GM12878 (cell line): ENCODE measurements around the gene METAP1. TPM values are rescaled to one million over a fixed set of nuclear protein-coding genes. Genes with fewer than 3 reads are reported as not detected.

ENCODE experiments used
- ATAC-seq: fragments of 200-7000 bp; cut with Tn5 transposase; 3 replicates; pipeline ENCODE4 v1.9.1; 2020; ENCODE audit warnings: mild to moderate bottlenecking, moderate library complexity
- BruUV-seq: library from RNA; stranded (reverse); fragments of 400-500 nt; replicated peaks from 2 replicates; lab custom pipeline; 2021; lab: Mats Ljungman, UMichigan
- CTCF ChIA-PET: fragments of 300-600 bp; sonication (Branson Sonifier 250); formaldehyde crosslinking; extraction: SDS; loops from one replicate; lab custom pipeline; 2021; ENCODE audit warnings: inconsistent platforms; lab: Yijun Ruan, JAX
- POLR2A ChIA-PET: fragments of 350-600 bp; formaldehyde crosslinking; extraction: SDS; loops from one replicate; lab custom pipeline; 2021; ENCODE audit warnings: inconsistent platforms; lab: Charles Lee
- RAD21 ChIA-PET: fragments of 300-600 bp; sonication (Branson Sonifier 250); formaldehyde crosslinking; loops from one replicate; lab custom pipeline; 2023; ENCODE audit warnings: antibody characterized with exemption; ENCODE audit not compliant: unreplicated experiment; lab: Charles Lee
- SMC1A ChIA-PET: fragments of 300-600 bp; sonication (Branson Sonifier 250); formaldehyde crosslinking; loops from one replicate; lab custom pipeline; 2023; ENCODE audit not compliant: unreplicated experiment, uncharacterized antibody; lab: Charles Lee
- DNase-seq: peaks from one replicate; pipeline ENCODE4 v3.0.0-alpha.2; 2011; ENCODE audit warnings: low read depth, low spot score
- FAIRE-seq: peaks from 3 replicates; lab custom pipeline; 2011; peaks lifted over from hg19 to GRCh38; lab: Jason Lieb, UNC
- H2AFZ ChIP-seq: 2 replicates; pipeline ENCODE4 v1.6.0; 2011; ENCODE audit warnings: low read depth, low read length, control low read depth; ENCODE audit not compliant: control insufficient read depth
- H3K27ac ChIP-seq: 2 replicates; pipeline ENCODE4 v1.5.1; 2011; ENCODE audit warnings: control low read depth; ENCODE audit not compliant: control insufficient read depth, insufficient read depth
- H3K27me3 ChIP-seq, 2 experiments: replicated peaks in 1 of 2; 2 replicates each; pipeline versions ENCODE4 v1.6.0 to v1.6.1; 2011; ENCODE audit warnings: low read length in 1 of 2; ENCODE audit not compliant: control insufficient read depth in 2 of 2, insufficient read depth in 2 of 2
- H3K36me3 ChIP-seq, 2 experiments: 2 replicates each; pipeline ENCODE4 v1.5.1; 2011; ENCODE audit warnings: low read length in 1 of 2; ENCODE audit not compliant: control insufficient read depth in 2 of 2, insufficient read depth in 2 of 2
- H3K4me1 ChIP-seq: 2 replicates; pipeline ENCODE4 v1.6.1; 2011; ENCODE audit warnings: mild to moderate bottlenecking, low read length, moderate library complexity, mixed read lengths; ENCODE audit not compliant: control insufficient read depth, insufficient read depth
- H3K4me2 ChIP-seq: 2 replicates; pipeline ENCODE4 v1.6.0; 2011; ENCODE audit warnings: control low read depth; ENCODE audit not compliant: control insufficient read depth, insufficient read depth
- H3K4me3 ChIP-seq: fragments of 200-600 bp; sonication (generic); 2 replicates; pipeline ENCODE4 v1.5.1; 2016
- H3K79me2 ChIP-seq: 2 replicates; pipeline ENCODE4 v1.6.0; 2011; ENCODE audit warnings: low read length; ENCODE audit not compliant: control insufficient read depth, insufficient read depth
- H3K9ac ChIP-seq: 2 replicates; pipeline ENCODE4 v1.8.0; 2011; ENCODE audit warnings: low read length, control low read depth, mixed read lengths; ENCODE audit not compliant: control insufficient read depth, insufficient read depth
- H3K9me3 ChIP-seq: replicated peaks from 3 replicates; pipeline ENCODE4 v1.5.1; 2011; ENCODE audit warnings: mild to moderate bottlenecking, low read length; ENCODE audit not compliant: control insufficient read depth, insufficient read depth
- H4K20me1 ChIP-seq: 2 replicates; pipeline ENCODE4 v1.6.0; 2011; ENCODE audit not compliant: control insufficient read depth, insufficient read depth
- CBX5 ChIP-seq: sonication (generic); IDR thresholded peaks from 2 replicates; pipeline ENCODE4 v1.6.1; 2016; ENCODE audit warnings: low read depth, moderate library complexity, mild to moderate bottlenecking, inconsistent platforms
- CHD4 ChIP-seq: fragments of 200-600 bp; sonication (generic); IDR thresholded peaks from 2 replicates; pipeline ENCODE4 v1.6.1; 2016; ENCODE audit warnings: mild to moderate bottlenecking
- EP300 ChIP-seq, 2 experiments: fragments of 150-350 bp in 1 of 2; IDR thresholded peaks; 2 replicates each; pipeline ENCODE4 v1.6.1; 2011 to 2012; ENCODE audit warnings: low read depth in 2 of 2, low read length in 2 of 2, borderline replicate concordance in 1 of 2, improper control_type of control experiment in 1 of 2, inconsistent platforms in 1 of 2; ENCODE audit not compliant: control insufficient read depth in 1 of 2
- MYC ChIP-seq: IDR thresholded peaks from 2 replicates; pipeline ENCODE4 v1.6.1; 2011; ENCODE audit warnings: mild to moderate bottlenecking, low read length, moderate library complexity, inconsistent platforms; ENCODE audit not compliant: insufficient read depth, insufficient replicate concordance, insufficient read length, severe bottlenecking
- RFX5 ChIP-seq: IDR thresholded peaks from 2 replicates; pipeline ENCODE4 v1.6.1; 2011; ENCODE audit warnings: low read depth, low read length, improper control_type of control experiment
- SMARCA5 ChIP-seq: fragments of 450-650 bp; IDR thresholded peaks from 2 replicates; pipeline ENCODE4 v1.6.1; 2017; ENCODE audit warnings: mild to moderate bottlenecking
- STAT1 ChIP-seq: fragments of 450-650 bp; conservative IDR thresholded peaks from 2 replicates; pipeline ENCODE4 v1.6.1; 2014; ENCODE audit warnings: antibody characterized with exemption, mild to moderate bottlenecking
- WGBS: methylation state at CpG from one replicate; pipeline ENCODE4 v1.1.6; 2016; ENCODE audit warnings: low lambda C conversion rate; ENCODE audit not compliant: insufficient replicate concordance, insufficient coverage; ENCODE audit errors: missing lambda C conversion rate; 5-methylcytosine and 5-hydroxymethylcytosine counted together
- in situ Hi-C: fragments of 300-500 bp; cut with MboI; formaldehyde crosslinking; loops from 9 replicates; pipeline ENCODE4 v1.14.3; 2018; ENCODE audit warnings: mixed read lengths
- intact Hi-C: fragments of 100-400 bp; cut with micrococcal nuclease; formaldehyde crosslinking; loops from one replicate; pipeline ENCODE4 v1.14.2; 2022; ENCODE audit not compliant: unreplicated experiment
- polyA plus RNA-seq, 11 experiments: library from polyadenylated mRNA; depleted of rRNA in 4 of 11; unstranded in 6 of 11; stranded (reverse) in 5 of 11; fragments of >200 nt; fragmentation: Nextera tagmentation in 4 of 11; fragmentation: Illumina TruSeq in 1 of 11; extraction: Ambion mirVana in 4 of 11; extraction: Trizol in 1 of 11; gene quantifications; 1 replicate in 1 of 11; 2 replicates in 10 of 11; pipeline versions ENCODE4 v1.2.1 to v1.2.3, GENCODE V29; 2011 to 2016; ENCODE audit warnings: inconsistent platforms in 2 of 11, missing spikeins in 2 of 11, low read depth in 1 of 11
- total RNA-seq, 4 experiments: library from RNA; depleted of rRNA in 3 of 4; stranded (reverse); fragments of >200 nt in 3 of 4; fragmentation: Illumina TruSeq in 1 of 4; extraction: Trizol in 1 of 4; gene quantifications; 2 replicates each; pipeline versions ENCODE4 v1.2.1 to v1.2.3, GENCODE V29; 2013 to 2021
- TF ChIP-seq, protein P1 (sequence below): IDR thresholded peaks from 2 replicates; pipeline ENCODE4 v1.6.1; 2011; ENCODE audit warnings: low read depth, mild to moderate bottlenecking, low read length, moderate library complexity, borderline replicate concordance; ENCODE audit errors: extremely low read depth
- TF ChIP-seq, protein P2 (sequence below): fragments of 450-650 bp; IDR thresholded peaks from 2 replicates; pipeline ENCODE4 v1.6.1; 2017; ENCODE audit warnings: borderline replicate concordance
- TF ChIP-seq, protein P3 (sequence below): fragments of 450-650 bp; IDR thresholded peaks from 2 replicates; pipeline ENCODE4 v1.6.1; 2016; ENCODE audit warnings: mild to moderate bottlenecking

Gene METAP1
- total and polyA plus RNA-seq, 10 of the 15 experiments (the other 5 are each of a cell fraction or from before 2014, with no cell fraction given): 22.7 to 71.4 (median 45.1) TPM

DNA sequence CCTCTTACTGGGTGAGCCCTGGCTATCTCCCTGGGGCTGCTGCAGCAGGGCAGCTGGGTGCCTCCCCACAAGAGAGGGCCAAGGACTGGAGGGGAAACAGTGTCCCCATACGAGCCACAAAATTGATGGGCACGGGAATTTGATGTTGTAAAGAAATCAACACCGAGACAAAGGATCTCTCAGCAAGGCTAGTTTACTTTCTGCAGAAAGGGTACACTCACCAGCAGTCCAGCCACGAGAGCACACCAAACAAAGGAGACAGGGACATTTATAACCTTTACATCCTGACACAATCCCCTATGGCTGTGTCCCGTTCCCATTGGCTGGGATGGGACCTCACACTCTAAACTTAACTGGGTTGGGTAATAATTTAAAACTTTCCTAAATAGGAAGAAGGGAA, 25.9 kb downstream of the METAP1 start:
- Histone ChIP-seq H3K9ac (no peak overlapping the region), H2AFZ (no peak overlapping the region), H3K27ac (no peak overlapping the region), H3K79me2 (peaks cover 17% of the 10 kb centered on the region), H3K9me3 (peaks cover 16% of the 10 kb centered on the region), H4K20me1 (no peaks in the 10 kb centered on the region), H3K4me3 (no peak overlapping the region), H3K27me3 (no peaks in the 10 kb centered on the region), H3K4me1 (no peaks in the 10 kb centered on the region), H3K36me3 (peaks cover 4 to 5% of the 10 kb centered on the region in 2 experiments; a peak in 2 of 4 replicates), H3K4me2 (no peak overlapping the region)
- no TSS peak for BruUV-seq
- SMC1A ChIA-PET: no interaction called here
- TF ChIP-seq, protein P1, sequence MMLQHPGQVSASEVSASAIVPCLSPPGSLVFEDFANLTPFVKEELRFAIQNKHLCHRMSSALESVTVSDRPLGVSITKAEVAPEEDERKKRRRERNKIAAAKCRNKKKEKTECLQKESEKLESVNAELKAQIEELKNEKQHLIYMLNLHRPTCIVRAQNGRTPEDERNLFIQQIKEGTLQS: no peak
- TF ChIP-seq CBX5: peak; percentile 45; the same call in 1 of the 2 replicates
- WGBS: 99% methylated on average over 5 of the region's 5 CpGs
- FAIRE-seq: no peak
- ATAC-seq: no peak
- RAD21 ChIA-PET: no interaction called here
- in situ Hi-C loops (no loop called here), intact Hi-C loops (no loop called here)
- CTCF ChIA-PET: no interaction called here
- POLR2A ChIA-PET: no interaction called here
- DNase-seq: no peak

DNA sequence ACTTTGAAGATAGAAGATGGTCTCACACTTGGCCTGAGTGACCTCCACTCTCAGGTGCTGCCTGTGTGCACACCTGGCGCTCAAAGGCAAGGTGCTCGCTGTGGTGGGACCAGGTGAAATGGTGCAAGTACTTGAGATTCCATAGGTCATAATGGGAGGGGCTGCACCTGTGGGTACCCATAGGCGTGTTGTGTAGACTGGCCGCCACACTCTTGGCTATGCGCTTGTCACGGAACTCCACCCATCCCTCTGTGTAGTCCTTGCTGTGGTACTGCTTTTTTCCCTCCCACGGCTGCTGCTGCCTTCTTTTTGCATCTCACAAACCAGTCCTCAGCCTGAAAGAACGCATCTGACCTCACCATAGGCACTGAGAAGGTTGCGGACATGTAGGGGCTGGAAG, 27.0 kb downstream of the METAP1 start:
- WGBS: over 99% methylated on average over 9 of the region's 9 CpGs
- no peak overlapping the region for H3K4me2 ChIP-seq
- ChIA-PET SMC1A (interaction anchor here (0.6 kb wide), 1 partner anchor 15 kb away, joined by 3 read pairs; no protein-coding TSS in a partner anchor), RAD21 (no interaction called here), CTCF (no interaction called here), POLR2A (no interaction called here)
- no peak overlapping the region for H2AFZ ChIP-seq
- H3K27ac ChIP-seq: no peak overlapping the region
- peaks cover 21% of the 10 kb centered on the region for H3K79me2 ChIP-seq
- intact Hi-C loops (no loop called here), in situ Hi-C loops (no loop called here)
- H3K9ac ChIP-seq: no peak overlapping the region
- H3K4me1 ChIP-seq: no peaks in the 10 kb centered on the region
- no peak for DNase-seq
- no peak for ATAC-seq
- H3K36me3 ChIP-seq: peaks cover 4 to 5% of the 10 kb centered on the region in 2 experiments; a peak in 2 of 4 replicates
- H4K20me1 ChIP-seq: no peaks in the 10 kb centered on the region
- no peaks in the 10 kb centered on the region for H3K27me3 ChIP-seq
- H3K4me3 ChIP-seq: no peak overlapping the region
- H3K9me3 ChIP-seq: peaks cover 16% of the 10 kb centered on the region
- BruUV-seq: no TSS peak
- no peak for FAIRE-seq
- no peak for TF ChIP-seq CHD4
- TF ChIP-seq, protein P2, sequence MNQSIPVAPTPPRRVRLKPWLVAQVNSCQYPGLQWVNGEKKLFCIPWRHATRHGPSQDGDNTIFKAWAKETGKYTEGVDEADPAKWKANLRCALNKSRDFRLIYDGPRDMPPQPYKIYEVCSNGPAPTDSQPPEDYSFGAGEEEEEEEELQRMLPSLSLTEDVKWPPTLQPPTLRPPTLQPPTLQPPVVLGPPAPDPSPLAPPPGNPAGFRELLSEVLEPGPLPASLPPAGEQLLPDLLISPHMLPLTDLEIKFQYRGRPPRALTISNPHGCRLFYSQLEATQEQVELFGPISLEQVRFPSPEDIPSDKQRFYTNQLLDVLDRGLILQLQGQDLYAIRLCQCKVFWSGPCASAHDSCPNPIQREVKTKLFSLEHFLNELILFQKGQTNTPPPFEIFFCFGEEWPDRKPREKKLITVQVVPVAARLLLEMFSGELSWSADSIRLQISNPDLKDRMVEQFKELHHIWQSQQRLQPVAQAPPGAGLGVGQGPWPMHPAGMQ: no peak
- no peak for TF ChIP-seq MYC
- no peak for TF ChIP-seq STAT1
- TF ChIP-seq RFX5: no peak
- no peak for TF ChIP-seq SMARCA5
- no peak for TF ChIP-seq EP300 (IDR thresholded peaks at IDR 0.05; ENCODE audit: borderline replicate concordance in 1 of 2, control insufficient read depth in 1 of 2, low read depth in 2 of 2, low read length in 2 of 2)
- TF ChIP-seq, protein P3, sequence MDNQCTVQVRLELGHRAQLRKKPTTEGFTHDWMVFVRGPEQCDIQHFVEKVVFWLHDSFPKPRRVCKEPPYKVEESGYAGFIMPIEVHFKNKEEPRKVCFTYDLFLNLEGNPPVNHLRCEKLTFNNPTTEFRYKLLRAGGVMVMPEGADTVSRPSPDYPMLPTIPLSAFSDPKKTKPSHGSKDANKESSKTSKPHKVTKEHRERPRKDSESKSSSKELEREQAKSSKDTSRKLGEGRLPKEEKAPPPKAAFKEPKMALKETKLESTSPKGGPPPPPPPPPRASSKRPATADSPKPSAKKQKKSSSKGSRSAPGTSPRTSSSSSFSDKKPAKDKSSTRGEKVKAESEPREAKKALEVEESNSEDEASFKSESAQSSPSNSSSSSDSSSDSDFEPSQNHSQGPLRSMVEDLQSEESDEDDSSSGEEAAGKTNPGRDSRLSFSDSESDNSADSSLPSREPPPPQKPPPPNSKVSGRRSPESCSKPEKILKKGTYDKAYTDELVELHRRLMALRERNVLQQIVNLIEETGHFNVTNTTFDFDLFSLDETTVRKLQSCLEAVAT: no peak
